GM21381 (cell line): ENCODE results near the gene CHST11.

ENCODE experiments used
- ATAC-seq: cut with Tn5 transposase; IDR thresholded peaks from one replicate; pipeline ENCODE4 v1.9.1; 2021; ENCODE audit warnings: mild to moderate bottlenecking, moderate library complexity; ENCODE audit not compliant: unreplicated experiment

CHST11 gene

GRCh38 chr12:104667139-104667538 is 210.4 kb downstream of the CHST11 start:
- no peak for ATAC-seq

- ATAC-seq: no peak
Measured at GRCh38 chr12:104668274-104668718, 211.5 kb downstream of the CHST11 start.

GRCh38 chr12:104669089-104669721 is 212.5 kb downstream of the CHST11 start:
- ATAC-seq: no peak

DNA sequence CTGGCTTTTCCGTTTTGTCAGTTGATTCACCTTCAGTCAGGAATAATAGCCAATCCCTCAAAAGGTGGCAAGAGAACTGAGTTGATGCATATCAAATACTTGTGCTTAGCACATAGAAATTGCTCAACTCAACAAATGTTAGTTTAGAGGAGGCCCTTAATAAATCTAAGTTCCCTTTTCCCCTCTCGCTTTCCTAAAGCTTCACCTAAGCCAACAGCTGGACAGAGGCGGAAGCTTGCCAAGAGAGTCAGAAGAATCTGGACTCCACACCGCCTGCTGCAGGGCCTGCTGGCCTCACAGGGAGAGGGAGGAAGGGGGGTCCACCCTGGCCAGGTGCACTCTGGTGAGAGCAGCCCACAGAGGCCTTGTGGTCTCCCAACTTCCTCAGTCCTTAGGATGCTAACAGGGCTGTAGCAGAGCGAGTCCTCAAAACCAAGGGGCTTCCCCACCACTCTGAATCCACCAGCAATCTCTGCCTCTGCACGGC is 213.1 kb downstream of the CHST11 start:
- ATAC-seq: peak; percentile 53

DNA sequence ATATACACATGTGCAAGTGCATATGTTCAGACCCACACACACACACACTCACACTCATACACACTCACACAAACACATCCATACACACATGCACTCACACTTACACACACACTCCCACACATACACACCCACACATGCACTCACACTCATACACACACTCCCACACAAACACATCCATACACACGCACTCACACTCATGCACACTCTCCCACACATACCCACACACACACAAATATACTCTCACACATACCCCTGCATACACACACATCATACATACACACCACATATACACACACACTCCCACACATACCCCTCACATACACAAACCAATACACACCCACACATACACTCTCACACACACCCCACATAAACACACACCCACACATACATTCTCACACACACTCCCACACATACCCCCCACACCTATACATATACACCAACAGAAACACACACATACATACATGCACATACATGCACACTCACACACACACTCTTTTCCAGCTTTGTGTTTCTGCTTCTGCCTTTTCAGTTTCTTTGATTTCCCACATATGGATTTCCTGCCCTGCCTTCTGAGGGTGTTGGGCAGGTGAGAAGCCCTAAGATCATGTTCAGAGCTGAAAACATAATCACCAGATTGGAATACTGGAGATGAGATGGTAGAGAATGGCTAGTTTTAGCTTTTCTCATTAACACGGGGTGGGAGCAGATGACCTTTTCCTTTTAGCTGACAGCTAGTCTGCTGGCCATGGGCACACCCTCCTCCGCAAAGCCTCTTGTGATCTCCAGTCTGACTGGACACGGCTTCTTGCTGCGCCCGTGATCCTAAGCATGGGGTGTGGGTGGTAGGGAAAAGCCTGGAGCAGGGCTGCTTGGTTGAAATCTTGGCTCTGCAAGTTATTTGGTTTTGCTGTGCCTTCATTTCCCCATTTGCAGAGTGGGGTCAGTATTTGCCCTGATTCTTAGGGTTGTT is 214.0 kb downstream of the CHST11 start:
- no peak for ATAC-seq

- peak; percentile 68 for ATAC-seq
Measured at GRCh38 chr12:104671409-104672095, 214.8 kb downstream of the CHST11 start.

DNA sequence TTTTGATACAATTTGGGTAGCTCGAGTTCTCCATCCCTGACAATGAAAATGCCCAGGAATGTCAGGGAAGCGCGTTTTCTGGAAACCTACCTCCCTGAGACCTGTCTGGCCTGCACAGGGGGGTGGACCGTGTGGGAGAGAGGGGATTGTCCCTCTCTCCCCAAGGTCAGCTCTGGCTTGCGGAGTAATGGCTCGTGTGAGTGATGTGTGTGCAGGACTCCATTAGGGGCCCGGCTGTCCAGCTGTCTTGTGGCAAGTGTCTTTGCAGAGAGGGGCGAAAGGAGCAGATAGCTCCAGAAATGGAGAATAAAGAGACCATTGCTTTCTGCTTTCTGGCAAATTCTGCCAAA is 215.3 kb downstream of the CHST11 start:
- no peak for ATAC-seq

GRCh38 chr12:104672501-104673265 is 215.9 kb downstream of the CHST11 start:
- no peak for ATAC-seq

- no peak for ATAC-seq
Measured at GRCh38 chr12:104673294-104673693, 216.5 kb downstream of the CHST11 start.

GRCh38 chr12:104673696-104674482 is 217.1 kb downstream of the CHST11 start:
- ATAC-seq: no peak

DNA sequence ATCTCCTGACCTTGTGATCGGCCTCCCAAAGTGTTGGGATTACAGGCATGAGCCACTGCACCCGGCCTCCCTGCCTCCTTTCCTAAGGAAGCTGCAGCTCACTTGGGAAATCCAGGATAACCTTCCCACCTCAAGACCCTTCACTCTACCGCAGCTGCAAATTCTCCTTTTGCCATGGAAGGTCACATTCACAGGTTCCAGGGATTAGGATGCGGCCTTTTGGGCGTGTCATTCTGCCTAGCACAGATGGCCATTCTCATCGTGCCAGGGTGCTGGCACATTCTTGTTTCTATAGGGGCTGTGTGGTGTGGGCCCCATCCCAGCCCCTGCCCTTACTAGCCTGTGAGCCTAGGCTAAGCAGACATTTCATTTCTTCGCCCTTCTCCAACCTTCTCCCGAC is 219.9 kb downstream of the CHST11 start:
- no peak for ATAC-seq

- ATAC-seq: no peak
Measured at GRCh38 chr12:104677441-104678089, 220.8 kb downstream of the CHST11 start.

- ATAC-seq: no peak
Measured at GRCh38 chr12:104680070-104680469, 223.3 kb downstream of the CHST11 start.

DNA sequence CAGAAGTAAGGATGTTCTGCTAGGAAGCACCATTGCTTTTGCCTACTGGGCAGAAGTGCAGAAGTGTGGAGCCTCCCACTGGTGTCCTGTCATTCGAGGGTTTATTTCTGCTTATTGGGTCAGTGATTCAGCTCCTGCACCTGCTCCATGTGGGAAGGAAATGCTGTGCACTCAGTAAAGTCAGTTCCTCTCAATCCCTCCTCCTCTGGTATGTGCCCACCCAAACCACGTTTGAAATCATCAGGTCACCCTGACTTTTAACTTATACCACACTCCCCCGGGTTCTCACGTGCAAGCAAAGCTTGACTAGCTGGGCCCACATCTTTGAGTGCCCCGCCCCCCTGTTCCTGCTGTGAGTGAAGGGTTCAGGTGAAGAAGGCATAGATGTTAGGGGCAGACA is 223.7 kb downstream of the CHST11 start:
- ATAC-seq: no peak

GRCh38 chr12:104681012-104681690 is 224.4 kb downstream of the CHST11 start:
- no peak for ATAC-seq

DNA sequence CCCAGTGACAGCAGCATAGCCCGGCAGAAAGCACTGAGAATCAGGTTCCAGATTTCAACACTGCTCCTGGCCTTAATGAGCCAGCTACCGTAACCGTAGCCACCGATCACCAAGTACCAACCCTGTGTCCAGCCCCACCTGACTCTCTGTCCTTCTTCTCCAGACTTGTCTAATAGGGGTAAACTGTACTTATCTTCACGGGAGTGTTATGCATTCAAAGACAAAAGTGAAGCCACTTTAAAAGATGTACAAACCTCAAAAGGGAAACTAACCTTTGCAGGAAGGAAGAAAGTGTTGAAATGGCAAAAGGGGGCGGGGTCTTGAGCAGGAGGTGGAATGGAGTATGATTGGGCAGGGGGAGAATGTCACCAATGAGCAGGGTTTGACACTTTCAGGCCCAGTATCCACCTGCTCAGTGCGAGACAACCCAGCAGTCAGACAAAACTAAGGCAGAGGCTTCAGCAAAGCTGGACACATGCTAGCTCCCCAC is 226.1 kb downstream of the CHST11 start:
- ATAC-seq: peak; percentile 65

GRCh38 chr12:104683831-104684503 is 227.2 kb downstream of the CHST11 start:
- no peak for ATAC-seq

GRCh38 chr12:104684884-104685283 is 228.1 kb downstream of the CHST11 start:
- no peak for ATAC-seq
